ENCODE measurements around the gene CYBC1. TPM values are rescaled to one million over a fixed set of nuclear protein-coding genes. Genes with fewer than 3 reads are reported as not detected.

CYBC1 gene
- total RNA-seq, 2 experiments from 2014 or later, result 470 to 679 TPM

DNA sequence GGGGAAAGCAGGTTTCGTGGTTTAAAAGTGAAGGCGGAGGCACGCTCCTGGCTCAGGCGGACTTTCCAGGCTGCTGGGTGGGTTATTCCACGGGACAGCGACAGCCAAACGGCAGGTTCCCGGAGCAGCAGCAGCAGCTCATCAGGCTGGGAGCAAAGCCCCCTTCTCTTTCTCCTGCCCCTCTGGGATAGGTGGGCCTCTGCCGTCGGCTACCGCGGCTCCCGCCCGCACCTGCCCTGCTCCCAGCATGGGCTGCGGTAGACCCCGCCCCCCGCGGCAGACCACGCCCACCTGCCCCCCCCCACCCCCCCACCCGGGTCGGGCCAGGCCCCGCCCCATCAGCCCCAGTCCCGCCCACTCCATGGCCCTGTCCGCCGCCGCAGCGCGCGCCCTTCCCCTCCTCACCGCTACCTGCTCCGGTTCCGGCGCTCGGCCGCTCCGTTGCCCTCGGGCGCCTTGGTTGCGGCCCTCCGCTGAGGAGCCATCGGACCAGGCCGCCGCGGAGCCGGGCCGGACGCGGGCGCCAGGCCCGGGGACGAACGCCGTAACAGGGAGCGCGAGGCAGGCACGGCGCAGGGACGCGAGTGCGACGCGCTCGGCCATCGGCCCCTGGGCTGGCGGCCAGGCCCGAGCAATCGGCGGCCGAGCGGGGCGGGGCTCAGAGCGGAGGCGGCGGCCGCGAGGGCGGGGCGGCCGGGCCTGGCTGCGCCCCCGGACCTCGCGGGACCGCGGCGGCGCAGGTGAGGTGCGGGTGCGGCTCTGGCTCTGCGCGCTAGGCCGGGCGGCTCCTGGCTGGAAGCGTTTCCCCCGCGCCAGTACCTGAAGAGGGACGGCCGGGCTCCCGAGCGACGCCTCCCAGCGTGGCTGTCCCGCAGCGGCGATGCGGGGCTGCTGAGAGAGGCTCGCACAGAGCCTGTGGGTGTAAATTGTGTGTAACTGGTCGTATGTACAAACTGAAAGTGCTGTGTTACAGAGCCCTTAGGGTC lies 32.3 kb downstream of the CYBC1 start, which contains the start of the genes HEXD and OGFOD3:
Gene HEXD (plus strand): TSS at position 347 of the 986 bp plus-strand sequence. CDS start 1,453 bp downstream, outside the sequence.
Gene OGFOD3 (minus strand): TSS at position 586 of the 986 bp plus-strand sequence. CDS start 101 bp downstream, at position 485.
- no peaks in the 10 kb centered on the region for H3K9me3 ChIP-seq (ENCODE audit: low read length)
- intact Hi-C loops (cut with micrococcal nuclease; ENCODE audit: unreplicated experiment), result loop anchor here (1.0 to 5.0 kb wide), 6 partner anchors 39 to 186 kb away; partner anchors contain the start of gene NARF
- ChIA-PET CTCF (ENCODE audit: unreplicated experiment) (interaction anchor here (1.1 kb wide), 1 partner anchor 61 kb away, joined by 4 read pairs; no protein-coding TSS in a partner anchor), POLR2A (interaction anchor here (0.8 to 3.0 kb wide), 9 partner anchors 11 to 126 kb away, joined by 3 to 20 read pairs (median 4); no protein-coding TSS in a partner anchor)
- peak within 1 kb of the TSS; percentile 66 for H3K27ac ChIP-seq (ENCODE audit: low read depth, low read length, poor library complexity, severe bottlenecking)
- no TSS peak for BruUV-seq (replicated peaks)
- H3K4me2 ChIP-seq (ENCODE audit: low read length), result peak within 1 kb of the TSS; percentile 95
- H4K20me1 ChIP-seq (ENCODE audit: insufficient read depth, low read length), result 0 out of 2 replicates have a peak, but pooled peaks cover 3% of the 10 kb centered on the region
- peaks cover 27% of the 10 kb centered on the region; the same call in 1 of the 2 replicates for H3K79me2 ChIP-seq (ENCODE audit: insufficient read depth, low read depth, low read length)
- TF ChIP-seq, protein P1, sequence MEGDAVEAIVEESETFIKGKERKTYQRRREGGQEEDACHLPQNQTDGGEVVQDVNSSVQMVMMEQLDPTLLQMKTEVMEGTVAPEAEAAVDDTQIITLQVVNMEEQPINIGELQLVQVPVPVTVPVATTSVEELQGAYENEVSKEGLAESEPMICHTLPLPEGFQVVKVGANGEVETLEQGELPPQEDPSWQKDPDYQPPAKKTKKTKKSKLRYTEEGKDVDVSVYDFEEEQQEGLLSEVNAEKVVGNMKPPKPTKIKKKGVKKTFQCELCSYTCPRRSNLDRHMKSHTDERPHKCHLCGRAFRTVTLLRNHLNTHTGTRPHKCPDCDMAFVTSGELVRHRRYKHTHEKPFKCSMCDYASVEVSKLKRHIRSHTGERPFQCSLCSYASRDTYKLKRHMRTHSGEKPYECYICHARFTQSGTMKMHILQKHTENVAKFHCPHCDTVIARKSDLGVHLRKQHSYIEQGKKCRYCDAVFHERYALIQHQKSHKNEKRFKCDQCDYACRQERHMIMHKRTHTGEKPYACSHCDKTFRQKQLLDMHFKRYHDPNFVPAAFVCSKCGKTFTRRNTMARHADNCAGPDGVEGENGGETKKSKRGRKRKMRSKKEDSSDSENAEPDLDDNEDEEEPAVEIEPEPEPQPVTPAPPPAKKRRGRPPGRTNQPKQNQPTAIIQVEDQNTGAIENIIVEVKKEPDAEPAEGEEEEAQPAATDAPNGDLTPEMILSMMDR (conservative IDR thresholded peaks at IDR 0.05; ENCODE audit: low read length), result no peak
- no peak for TF ChIP-seq EZH2phosphoT487 (IDR thresholded peaks at IDR 0.05; ENCODE audit: borderline replicate concordance, low read depth, low read length)
- peak within 1 kb of the TSS; percentile 84 for H3K4me3 ChIP-seq (ENCODE audit: low read depth, low read length, poor library complexity, severe bottlenecking)
- peaks cover 36% of the 10 kb centered on the region for H3K36me3 ChIP-seq (ENCODE audit: insufficient read depth, low read length)
- peaks cover 20% of the 10 kb centered on the region for H3K4me1 ChIP-seq (ENCODE audit: insufficient read depth, low read length, poor library complexity, severe bottlenecking)
- H2AFZ ChIP-seq (ENCODE audit: low read length), result peak within 1 kb of the TSS; percentile 5; the same call in 1 of the 2 replicates
- H3K9me2 ChIP-seq (ENCODE audit: insufficient read depth, low read length), result no peaks in the 10 kb centered on the region
- DNase-seq (ENCODE audit: low spot score), result peak; percentile 96

DNA sequence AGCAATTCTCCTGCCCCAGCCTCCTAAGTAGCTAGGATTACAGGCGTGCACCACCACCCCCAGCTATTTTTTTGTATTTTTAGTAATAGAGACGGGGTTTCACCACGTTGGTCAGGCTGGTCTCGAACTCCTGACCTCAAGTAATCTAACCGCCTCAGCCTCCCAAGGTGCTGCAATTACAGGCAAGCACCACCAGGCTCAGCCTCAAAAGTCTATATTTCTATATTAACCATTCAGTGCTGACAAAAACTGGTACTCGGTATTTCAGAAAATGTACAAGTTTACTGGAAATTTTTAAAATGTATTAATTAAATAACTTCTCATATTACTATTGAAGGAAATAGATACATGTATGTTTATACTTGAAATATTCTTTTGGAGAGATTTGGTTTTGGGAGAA lies 33.8 kb downstream of the CYBC1 start:
- TF ChIP-seq, protein P1 (conservative IDR thresholded peaks at IDR 0.05; ENCODE audit: low read length), result peak; percentile 65
- TF ChIP-seq EZH2phosphoT487 (IDR thresholded peaks at IDR 0.05; ENCODE audit: borderline replicate concordance, low read depth, low read length), result no peak
- Histone ChIP-seq H2AFZ (ENCODE audit: low read length) (no peak overlapping the region), H3K9me3 (ENCODE audit: low read length) (no peaks in the 10 kb centered on the region), H3K4me3 (ENCODE audit: low read depth, low read length, poor library complexity, severe bottlenecking) (no peak overlapping the region), H3K9me2 (ENCODE audit: insufficient read depth, low read length) (no peaks in the 10 kb centered on the region), H3K4me2 (ENCODE audit: low read length) (peak overlapping the region; percentile 95; the same call in 1 of the 2 replicates), H3K27ac (ENCODE audit: low read depth, low read length, poor library complexity, severe bottlenecking) (no peak overlapping the region), H3K36me3 (ENCODE audit: insufficient read depth, low read length) (peaks cover 36% of the 10 kb centered on the region), H3K4me1 (ENCODE audit: insufficient read depth, low read length, poor library complexity, severe bottlenecking) (peaks cover 20% of the 10 kb centered on the region), H3K79me2 (ENCODE audit: insufficient read depth, low read depth, low read length) (peaks cover 27% of the 10 kb centered on the region; the same call in 1 of the 2 replicates), H4K20me1 (ENCODE audit: insufficient read depth, low read length) (0 out of 2 replicates have a peak, but pooled peaks cover 3% of the 10 kb centered on the region)
- intact Hi-C loops (cut with micrococcal nuclease; ENCODE audit: unreplicated experiment), result loop anchor here (5.0 kb wide), 3 partner anchors 41 to 184 kb away; partner anchors contain the start of gene NARF
- DNase-seq (ENCODE audit: low spot score), result peak; percentile 58
- ChIA-PET CTCF (ENCODE audit: unreplicated experiment) (interaction anchor here (1.1 kb wide), 1 partner anchor 60 kb away, joined by 4 read pairs; no protein-coding TSS in a partner anchor), POLR2A (interaction anchor here (0.7 to 1.8 kb wide), 4 partner anchors 14 to 59 kb away, joined by 4 to 6 read pairs (median 5); no protein-coding TSS in a partner anchor)
- BruUV-seq (replicated peaks), result no TSS peak
